ENCODE measurements around the gene UTF1.

Gene UTF1

DNA sequence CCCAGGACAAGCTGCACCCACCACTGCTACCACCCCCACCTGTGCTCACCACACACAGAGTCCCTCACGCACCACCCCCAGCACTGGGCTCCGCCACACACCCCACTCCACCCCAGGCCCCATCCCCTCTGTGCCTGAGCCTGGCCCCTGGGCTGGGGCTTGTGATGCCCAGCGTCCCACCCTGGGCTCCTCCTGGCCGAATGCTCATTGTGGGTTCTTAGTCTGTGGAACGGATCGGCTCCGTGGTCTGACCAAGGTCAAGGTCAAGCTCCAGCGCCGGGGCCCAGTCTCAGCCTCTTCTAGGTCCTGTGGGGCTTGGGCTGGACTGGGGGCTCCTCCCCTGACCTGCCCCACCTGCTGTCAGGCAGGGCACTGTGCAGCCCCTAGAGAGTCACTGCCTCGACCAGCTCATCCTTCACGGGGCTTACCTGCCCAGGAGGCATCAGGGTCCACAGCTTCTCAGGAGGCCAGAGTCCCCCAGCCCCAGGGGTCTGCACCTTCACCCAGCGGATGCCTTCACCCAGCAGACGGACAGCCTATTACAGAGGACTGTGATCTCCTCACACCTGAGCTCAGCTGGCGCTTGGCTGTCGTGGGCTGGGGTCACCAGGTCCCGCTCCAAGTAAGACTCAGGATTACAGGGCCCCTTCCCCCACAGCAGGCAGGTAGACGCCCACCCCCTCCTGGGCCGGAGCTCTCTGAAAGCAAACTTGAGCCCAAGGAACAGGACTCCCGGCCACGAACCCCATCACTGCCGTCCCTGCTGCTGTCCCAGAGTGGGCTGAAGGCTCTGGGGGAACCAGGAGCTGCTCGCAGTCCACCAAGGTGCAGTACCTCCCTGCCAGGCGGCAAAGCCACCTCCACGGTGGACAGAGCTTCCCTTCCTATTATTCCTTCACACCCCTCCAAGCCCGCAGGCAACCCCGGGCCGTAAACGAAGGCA lies 15.3 kb upstream of the UTF1 start:
- no peak for DNase-seq (ENCODE audit: low read depth)
- TF ChIP-seq CTCF (IDR thresholded peaks at IDR 0.05; ENCODE audit: low read length, missing control alignments) = no peak

DNA sequence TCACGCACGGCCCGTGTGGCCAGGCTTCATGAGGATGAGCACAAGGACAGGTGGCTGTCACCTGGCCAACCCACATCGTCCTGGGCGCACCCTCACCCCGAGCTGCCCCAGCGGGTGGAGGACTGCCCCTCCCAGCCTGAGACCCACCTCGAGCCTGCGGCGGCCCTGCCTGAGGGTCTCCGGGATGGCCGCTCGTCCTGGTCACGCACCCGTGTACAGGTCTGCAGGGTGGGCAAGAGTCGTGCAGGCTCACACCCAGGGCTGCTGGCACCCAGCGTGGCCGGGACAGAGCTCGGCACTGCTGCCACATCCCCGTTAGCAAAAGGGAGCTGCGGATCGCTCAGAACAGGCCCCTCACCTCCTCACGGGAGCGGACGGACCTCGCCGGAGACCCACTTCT lies 14.4 kb upstream of the UTF1 start:
- H3K4me3 ChIP-seq (replicated peaks; ENCODE audit: low read depth, low read length) = no peak overlapping the region
- no peak for TF ChIP-seq CTCF (IDR thresholded peaks at IDR 0.05; ENCODE audit: low read length, missing control alignments)
- DNase-seq (ENCODE audit: low read depth) = no peak

More for the DNA sequence above, 15.3 kb upstream of the UTF1 start:
- H3K4me3 ChIP-seq (replicated peaks; ENCODE audit: low read depth, low read length) = no peak overlapping the region

DNA sequence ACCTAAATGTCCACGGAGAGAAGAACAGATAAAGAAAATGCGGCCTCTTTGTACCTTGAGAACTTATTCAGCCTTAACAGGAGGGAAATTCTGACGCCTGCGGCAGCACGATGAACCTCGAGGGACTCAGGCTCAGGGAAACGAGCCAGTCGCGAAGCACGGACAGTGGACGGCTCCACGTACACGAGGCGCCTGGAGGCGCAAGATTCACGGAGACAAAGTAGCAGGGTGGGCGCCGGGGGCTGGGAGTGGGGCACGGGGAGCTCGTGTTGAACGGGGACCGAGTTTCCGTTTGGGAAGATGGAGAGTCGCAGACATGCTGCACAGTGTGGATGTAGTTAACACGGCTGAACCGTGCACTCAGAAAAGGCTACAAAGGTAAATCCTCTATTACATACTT lies 13.2 kb upstream of the UTF1 start:
- DNase-seq (ENCODE audit: low read depth) = no peak
- no peak overlapping the region for H3K4me3 ChIP-seq (replicated peaks; ENCODE audit: low read depth, low read length)
- no peak for TF ChIP-seq CTCF (IDR thresholded peaks at IDR 0.05; ENCODE audit: low read length, missing control alignments)

GRCh38 chr10:133217800-133218589 lies 12.0 kb upstream of the UTF1 start:
- H3K4me3 ChIP-seq (replicated peaks; ENCODE audit: low read depth, low read length) = no peak overlapping the region
- no peak for DNase-seq (ENCODE audit: low read depth)
- no peak for TF ChIP-seq CTCF (IDR thresholded peaks at IDR 0.05; ENCODE audit: low read length, missing control alignments)

- no peak overlapping the region for H3K4me3 ChIP-seq (replicated peaks; ENCODE audit: low read depth, low read length)
- TF ChIP-seq CTCF (IDR thresholded peaks at IDR 0.05; ENCODE audit: low read length, missing control alignments) = no peak
- no peak for DNase-seq (ENCODE audit: low read depth)
Observed at GRCh38 chr10:133218891-133219290, 11.1 kb upstream of the UTF1 start.

DNA sequence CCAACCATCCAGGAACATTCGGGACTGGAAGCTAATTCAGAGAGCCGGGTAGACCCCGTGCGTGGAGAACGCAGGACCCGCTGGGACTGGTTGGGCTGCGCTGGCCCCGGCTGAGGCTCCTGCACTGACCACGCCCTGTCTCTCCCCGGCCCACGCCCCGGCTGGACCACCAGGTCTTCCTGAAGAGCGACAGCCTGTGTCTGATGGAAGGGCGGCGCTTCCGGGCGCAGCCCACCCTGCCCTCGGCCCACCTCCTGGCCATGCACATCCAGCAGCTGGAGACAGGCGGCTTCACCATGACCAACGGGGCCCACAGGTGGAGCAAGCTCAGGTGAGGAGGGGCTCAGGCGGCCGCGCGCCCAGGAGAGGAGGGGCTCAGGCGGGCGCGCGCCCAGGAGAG lies 10.2 kb upstream of the UTF1 start:
- no peak for DNase-seq (ENCODE audit: low read depth)
- no peak for TF ChIP-seq CTCF (IDR thresholded peaks at IDR 0.05; ENCODE audit: low read length, missing control alignments)

More for the DNA sequence above, 10.2 kb upstream of the UTF1 start:
- no peak overlapping the region for H3K4me3 ChIP-seq (replicated peaks; ENCODE audit: low read depth, low read length)

Data from fibroblast of pulmonary artery (primary cell).